COLO668 (cell line): ENCODE measurements around the gene RIN2.
"Not testable (repeated sequence)": the region's sequence is repeated elsewhere in the genome, so short reads cannot be mapped to it uniquely, and the experiment has no call there.

Experiments used
- DNase-seq: peaks from one replicate; lab custom pipeline; 2025; ENCODE audit not compliant: unreplicated experiment; lab: John Stamatoyannopoulos, UW

RIN2 gene

DNA sequence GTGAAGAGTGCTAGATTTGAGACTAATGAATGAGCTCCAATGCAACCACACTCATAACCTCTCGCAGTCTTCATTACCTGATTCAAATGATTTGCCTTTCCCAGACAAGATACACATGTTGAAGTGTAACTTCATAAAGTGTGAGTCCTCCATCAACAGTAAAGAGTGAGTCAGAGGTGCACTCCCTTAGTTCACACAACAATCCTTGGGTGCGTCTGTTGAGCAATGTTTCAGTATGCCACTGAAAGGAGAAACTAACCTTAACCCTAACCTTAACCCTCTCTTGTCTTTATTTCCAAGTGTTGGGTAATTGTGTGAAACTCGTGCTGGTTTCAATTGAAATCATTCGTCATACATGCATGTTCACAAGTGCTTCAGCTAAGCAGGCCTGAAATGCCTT lies 21.0 kb upstream of the RIN2 start:
- DNase-seq: no peak

DNA sequence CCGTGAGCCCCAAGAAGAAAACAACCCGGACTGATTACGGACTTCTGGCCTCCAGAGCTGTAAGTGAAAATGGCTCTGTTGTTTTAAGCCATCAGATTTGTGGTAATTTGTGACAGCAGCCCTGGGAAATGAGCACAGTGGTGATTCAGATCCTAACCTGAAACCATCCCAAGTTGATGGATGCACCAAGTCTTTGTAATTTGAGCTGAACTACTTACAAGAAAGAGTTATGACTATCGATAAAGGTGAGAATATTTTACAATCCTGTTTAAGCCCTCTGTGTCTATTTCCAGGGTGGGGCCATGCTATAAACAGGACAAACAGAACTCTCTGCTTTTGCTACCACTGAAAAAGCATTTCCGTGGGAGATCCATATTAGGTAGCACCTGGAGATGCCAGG lies 19.1 kb upstream of the RIN2 start:
- DNase-seq: no peak

DNA sequence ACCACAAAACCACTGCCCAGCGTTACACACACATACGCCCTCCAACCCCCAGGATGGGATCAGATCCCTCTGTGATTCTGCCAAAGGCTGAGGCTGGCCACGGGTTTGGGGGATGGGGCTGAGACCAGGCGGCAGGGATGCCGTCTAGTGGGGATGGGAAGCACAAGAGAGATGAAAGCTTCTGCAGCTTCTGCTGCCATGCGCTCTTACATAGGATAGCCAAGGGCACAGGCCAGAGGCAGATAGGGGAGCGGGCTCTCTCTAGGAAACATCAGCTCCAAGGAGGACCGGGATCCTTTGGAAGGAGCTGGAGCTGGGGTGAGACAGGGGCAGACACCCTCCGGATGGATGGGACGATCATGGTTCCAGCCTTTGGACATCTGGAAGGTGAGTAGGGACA lies 18.7 kb upstream of the RIN2 start:
- DNase-seq: no peak

DNA sequence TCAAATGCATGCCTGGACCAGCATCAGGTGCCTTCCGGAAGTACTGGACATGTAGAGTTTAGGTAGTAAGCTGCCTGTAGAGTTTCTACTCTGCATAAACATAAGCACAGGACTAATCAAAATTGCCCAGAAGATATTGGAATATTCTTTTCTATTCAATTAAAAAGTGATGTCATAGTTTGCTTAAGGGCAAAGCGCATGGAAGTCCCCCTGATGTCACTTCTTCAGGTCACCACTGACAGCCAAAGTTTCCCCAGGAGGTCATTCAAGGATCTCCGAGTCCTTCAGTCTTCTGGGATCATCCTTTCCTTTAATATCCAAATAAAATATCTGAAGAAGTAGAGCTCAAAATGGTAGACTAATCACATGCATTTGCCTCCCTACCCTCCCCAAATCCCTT lies 17.5 kb upstream of the RIN2 start:
- no peak for DNase-seq

DNA sequence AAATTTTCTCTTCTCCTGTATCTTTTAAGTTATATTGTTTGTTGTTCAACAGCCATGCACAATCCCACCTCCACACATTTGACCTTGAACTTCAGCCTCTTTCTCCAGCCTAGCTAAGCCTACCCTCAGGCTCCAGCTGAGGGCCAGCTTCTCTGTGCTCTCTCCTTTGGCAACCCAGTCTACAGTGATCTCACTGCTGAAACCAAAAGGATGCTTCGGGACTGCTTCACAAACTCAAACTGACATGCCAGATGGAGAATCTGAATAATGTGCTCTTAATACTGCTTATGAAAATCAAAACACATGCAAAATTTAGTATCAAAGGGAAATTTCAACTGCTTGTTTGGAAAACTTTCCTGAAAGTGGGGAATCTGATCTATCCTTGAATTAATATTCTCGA lies 16.1 kb upstream of the RIN2 start:
- DNase-seq: no peak

DNA sequence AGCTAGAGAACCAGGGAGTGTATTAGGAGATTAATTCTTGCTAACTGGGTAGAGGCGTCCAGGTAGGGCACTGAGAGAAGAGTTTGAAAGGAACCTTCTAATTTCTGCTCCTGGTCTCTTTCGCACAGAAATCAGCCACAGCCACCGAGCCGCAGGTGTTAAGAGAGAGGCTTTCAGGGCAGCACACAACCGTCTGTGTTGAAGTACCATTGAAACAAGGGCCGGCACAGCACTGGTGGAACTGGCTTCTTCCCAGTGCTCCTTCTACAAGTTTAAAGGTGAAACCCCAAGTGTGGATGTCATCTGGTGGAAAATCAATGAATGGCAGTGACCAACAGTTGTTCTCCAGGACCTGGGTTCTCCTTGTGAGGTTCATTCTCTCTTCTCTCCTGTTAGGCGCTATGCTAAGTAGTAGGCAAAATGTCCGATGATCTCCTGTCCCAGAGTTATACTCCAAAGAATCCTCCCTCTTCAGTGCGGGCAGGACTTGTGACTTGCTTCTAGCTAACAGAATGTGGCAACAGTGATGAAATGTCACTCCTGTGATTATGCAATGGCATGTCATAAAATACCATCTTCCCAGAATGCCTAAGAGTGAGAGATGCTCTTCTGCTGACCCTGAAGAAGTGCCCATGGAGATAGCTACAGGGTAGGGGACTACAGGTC lies 15.0 kb upstream of the RIN2 start:
- no peak for DNase-seq

DNA sequence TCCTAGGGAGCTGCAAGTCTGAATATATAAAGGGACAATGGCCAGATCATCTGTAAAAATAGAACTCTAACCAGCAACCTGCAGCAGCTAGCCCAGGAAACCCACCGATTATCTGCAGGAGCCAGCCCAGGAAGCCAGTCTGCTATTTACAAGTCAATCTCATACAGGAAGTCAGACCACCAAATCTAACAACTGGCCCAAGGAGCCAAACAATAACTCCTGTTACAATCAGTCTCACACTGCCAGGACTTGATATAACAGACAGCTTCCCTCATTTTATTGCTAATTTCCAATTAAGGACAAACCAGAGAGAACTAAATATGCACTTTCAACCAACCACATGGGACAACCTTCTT lies 14.4 kb upstream of the RIN2 start:
- no peak for DNase-seq

DNA sequence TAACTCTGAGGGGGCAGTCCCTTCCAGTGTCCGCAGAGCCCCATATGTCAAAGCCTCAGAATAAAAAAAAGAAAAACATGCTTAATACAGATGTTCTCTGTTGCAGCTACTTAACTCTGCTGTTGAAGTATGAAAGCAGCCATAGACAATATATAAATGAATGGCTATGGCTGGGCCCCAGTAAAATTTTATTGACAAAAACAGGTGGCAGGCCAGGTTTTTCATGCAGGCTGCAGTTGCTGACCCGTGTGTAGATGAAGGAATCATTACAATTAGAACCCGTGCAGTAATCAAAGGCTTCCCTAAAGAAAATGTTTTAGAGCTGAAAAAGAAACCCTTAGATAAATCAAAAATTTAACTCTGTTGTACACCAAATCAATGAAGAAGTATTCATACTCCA lies 13.0 kb upstream of the RIN2 start:
- DNase-seq: no peak

DNA sequence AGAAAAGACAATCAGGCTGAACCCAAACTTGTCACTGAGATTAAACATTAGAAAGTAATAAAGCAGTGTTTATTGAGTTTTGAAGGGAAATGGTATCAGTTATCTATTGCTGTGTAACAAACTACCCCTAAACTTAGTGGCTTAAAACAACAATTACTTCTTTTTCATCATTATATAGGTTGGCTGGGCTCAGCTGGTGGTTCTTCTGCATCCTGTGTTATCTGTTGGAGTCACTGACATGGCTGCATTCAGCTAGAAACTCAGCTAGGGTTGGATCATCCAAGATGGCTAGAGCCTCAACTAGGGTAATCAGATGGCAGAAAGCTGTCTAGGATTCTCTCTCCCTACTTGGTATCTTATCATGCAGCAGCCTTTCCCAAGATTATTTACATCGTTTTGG lies 12.5 kb upstream of the RIN2 start:
- no peak for DNase-seq

DNA sequence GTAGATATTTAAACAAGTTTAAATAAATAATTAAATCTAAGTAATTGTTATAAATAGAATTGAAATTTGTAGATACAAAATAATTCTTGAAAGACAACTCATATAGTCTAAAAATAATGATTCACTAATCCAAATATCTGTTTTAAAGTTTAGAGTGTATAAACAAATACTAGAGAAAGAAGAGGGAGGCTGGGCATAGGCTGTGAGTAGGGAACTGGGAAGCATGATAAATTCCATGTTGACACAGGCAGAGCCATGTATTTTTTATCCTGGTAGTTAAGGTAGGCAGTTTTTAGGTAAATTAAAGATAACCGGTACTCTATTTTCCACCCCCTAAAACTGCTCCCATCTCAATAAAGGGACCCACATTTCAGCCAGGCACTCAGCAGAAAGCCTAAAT lies 11.7 kb upstream of the RIN2 start:
- DNase-seq: no peak

DNA sequence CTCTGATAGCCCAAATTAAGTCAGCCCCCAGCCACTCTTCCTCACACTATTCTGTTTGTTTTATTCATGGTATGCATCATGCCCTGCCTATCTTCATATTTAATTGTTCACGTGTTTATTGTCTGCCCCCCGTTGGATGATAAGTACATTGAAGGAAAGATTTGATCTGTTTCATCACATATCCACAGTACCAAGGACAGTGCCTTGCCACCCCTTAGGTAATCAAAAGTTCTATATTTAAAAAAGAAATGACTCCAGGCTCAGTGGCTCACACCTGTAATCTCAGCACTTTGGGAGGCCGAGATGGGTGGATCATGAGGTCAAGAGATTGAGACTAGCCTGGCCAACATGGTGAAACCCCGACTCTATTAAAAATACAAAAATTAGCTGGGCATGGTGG lies 10.2 kb upstream of the RIN2 start:
- DNase-seq: no peak

DNA sequence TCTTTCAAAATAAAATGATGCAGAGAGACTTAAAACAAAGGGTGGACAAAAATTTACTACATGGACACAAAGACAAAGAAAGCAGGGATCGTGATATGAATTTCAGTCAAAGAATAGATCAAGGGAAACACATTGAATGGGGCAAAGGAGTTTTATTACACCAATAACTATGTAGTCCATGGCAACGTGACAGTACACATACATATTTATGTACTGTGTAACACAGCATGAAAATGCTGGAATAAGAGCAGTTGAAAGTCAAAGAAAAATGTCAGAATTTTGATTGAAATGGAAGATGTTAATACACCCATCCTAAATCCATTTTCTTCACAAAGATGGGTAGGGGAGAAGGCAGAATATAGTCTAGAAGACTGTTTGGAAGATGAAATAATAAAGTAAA lies 9.4 kb upstream of the RIN2 start:
- no peak for DNase-seq

DNA sequence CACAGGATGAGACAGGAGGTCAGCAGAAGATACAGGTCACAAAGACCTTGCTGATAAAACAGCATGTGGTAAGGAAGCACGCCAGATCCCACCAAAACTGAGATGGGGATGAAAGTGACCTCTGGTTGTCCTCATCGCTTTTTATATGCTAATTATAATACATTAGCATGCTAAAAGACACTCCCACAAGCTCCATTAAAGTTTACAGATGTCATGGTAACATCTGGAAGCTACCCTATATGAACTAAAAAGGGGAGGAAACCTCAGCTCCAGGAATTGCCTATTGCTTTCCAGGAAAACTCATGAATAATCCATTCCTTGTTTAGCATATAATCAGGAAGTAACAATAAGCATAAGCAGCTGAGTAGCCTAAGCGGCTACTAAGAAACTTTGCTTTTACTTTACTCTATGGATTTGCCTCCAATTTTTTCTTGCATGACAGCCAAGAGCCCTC lies 8.4 kb upstream of the RIN2 start:
- DNase-seq: no peak

DNA sequence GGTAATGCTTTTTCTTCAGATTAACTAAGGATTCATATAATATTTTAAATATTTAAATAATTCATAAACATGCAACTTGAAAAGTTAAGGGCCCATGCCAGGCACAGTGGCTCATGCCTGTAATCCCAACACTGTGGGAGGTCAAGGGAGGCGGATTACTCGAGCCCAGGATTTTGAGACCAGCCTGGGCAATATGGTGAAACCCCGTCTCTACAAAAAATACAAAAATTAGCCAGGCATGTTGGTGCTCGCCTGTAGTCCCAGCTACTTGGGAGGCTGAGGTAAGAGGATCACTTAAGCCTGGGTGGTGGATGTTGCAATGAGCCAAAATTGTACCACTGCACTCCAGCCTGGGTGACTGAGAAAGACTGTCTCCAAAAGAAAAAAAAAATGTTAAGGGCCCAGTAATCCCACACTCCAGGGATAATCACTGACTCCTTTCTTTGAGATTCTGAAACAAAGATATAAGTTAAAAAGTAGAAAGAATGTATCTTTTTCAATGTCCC lies 7.9 kb upstream of the RIN2 start:
- no peak for DNase-seq

DNA sequence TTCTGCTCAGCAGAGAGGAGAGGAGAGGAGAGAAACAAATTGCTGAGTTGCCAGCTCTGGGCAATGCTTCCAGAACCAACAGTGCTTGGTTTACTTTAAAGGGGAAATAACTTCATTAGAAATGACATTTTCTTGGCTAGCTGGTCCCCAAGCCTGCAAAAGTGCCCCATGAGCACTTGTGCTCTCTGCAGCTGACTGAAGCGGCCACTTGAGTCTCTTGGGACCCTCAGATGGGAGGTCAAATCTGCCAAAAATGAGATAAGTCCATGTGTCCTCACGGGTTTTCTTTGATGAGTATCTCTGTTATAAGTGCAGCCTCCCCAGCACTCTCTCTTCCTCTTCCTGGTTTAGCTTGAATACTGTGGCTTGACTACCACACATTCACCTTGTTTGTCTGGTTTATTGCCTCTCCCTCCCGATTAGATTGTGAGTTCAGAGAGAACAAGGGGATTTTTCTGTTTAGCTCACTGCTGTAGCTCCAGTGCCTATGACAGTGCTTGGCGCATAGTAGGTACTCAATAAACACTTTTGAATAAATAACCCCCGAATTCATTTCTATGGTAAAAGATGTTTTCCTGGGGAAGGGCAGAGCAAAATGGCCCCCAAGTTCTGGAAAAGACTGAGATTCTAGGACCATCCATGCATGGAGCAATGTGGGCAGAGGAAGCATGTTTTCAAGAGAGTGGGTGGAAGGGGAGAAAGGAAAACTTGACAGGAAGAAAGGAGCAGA lies 7.0 kb upstream of the RIN2 start:
- no peak for DNase-seq

DNA sequence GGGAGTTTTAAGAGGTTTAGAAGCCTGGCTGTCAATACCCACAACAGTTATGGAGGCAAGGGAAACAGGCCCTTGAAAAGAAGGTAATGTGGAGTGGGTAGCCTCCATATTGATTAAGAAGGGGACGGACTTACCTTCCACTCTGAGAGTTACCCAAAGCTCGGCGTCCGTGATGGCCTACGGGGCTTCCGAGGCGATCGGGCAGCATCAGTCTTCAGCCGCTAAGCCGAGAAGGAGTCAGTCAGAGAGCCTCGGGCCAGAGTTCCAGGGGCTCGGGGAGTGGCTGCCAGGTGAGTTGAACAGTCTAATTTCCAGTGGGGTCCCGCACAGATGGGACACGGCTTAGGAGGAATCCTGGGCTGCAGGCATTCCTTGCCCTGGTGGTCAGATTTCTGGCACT lies 3.9 kb upstream of the RIN2 start:
- not testable (repeated sequence) for DNase-seq

DNA sequence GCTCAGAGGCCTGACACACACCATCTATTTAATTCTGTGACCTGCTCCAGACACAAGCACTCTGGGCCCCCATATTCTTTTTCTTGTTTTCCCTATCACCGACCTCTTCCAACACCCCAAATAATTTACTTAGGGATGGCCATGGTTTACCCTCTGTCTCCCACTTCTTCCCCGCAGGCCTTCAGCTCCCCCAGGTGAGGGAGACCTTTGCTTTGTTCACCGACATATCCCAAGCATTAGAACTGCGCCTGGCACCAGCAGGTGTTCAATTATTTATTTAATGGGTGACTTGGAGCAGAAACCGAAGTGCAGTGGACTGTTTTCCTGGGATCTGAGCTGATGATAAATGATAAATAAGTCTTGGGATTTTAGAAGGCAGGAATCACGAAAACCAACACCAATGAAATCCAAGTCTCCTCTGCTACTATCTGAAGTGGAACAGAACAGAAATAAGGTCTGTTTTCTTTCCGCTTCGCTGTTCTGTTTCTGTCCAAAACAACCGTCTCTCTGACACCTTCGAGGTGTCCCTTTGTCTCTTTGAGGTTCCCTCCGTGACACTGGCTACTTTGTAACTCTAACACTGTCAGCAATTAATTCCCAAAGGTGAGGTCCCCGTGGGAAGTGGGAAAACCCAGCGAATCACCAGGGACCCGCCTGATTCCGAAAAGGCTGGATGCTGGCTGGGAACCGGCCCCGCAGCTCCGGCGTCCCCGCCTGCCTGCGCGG lies 1.1 kb upstream of the RIN2 start:
- peak; percentile 45 for DNase-seq

DNA sequence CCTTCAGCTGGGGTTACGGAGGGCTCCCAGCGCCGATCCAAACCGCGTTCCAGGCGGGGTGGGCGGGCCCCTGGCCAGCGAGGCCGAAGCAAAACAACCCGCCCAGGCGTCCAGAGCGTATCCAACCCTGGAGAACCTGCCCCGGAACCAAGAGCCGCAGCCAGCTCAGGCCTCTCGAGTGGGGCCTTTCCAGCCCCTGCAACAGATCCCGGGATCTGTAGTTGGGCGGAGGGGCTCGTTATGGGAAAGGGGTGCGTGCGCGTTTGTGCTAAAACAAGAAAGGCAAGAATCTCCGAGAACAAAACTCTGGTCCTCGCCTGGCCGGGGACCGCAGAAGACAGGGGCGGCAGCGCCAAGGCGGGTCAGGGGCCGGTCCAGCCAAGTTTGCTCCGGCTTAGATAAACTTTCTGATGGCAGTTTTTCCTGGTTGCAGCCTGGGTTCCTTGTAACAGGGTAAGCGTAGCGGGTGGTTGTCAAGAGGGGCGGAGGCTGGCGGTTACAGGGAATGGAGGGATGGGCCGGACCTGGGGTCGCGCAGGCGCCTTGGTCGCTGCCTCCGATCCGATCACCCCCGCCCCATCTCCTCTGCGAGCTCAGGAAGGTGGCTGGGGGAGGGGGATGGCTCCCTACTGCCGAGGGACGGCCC lies 448 bp upstream of the RIN2 start:
- DNase-seq: peak; percentile 73

DNA sequence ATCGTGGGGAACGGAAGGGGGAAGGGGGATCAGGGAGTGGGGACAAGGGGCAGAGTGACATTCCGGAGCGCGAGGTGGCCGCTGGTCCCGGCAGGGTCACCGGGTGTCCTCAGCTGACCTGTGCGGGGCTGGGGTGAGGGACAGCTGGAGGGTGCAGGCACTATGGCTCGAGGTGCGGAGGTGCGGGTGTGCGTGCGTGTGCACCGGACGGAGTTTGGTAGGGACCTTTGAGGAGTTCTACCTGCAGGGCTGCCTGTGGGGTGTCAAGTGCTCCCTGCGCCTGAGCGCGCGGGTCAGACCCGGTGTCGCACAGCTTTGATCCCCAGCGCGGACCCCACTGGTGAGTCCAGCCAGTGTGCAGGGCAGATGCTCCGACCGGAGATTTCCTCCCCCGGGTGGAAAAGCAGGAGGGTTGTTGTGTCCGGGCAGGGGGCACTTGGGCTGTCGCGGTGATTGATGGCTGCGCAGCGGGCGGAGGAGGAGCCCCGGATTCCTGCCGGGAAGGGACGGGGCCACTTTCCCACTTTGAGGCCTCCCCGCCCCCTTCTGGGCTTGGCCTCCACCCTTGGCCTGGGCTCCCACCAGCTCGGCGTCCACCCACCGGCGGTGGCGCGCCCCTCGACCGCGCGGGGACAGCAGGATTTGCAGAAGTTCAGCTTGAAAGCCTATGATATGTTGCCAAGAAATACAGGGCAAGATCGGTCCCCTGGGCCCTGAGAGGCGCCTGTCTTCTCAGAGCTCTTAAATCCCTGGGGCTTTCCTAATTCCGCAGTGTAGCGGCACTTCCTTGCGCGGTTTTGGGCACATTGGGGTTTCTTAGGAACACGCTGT lies 658 bp downstream of the RIN2 start:
- no peak for DNase-seq

DNA sequence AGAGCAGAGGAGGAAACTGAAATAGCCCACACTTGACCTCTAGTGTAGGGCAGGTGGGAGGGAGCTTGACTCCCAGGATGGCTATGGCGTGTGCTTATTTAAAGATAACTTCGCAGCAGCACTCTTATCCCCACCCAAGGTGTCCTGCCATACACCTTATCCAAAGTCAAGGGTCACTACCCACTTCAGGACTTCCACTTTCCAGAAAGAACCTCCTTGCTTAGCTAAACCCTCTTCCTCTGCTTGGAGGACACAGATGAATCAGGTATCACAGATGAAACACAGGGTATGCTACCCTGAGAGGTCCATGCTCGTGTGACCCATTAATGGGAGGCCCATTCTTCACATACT lies 2.3 kb downstream of the RIN2 start:
- no peak for DNase-seq

DNA sequence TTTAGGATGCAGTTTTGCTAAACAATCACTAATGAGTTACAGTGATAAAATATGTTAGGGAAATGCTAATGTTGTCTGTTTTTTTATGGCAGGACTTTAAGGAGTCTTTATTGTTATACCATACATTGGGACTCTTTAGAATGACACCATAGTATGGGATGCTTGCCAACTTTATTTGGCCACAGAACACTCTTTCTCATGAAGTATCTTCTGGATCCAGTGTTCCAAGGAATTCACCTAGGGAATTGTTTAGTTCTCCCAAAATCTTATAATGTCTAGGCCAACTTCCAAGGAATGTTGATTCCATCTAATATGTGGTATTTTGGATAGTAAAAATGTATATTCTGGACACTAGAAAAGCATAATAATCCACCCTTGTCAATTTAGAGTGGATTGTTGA lies 3.3 kb downstream of the RIN2 start:
- no peak for DNase-seq
